ENCODE results near the gene TEKTIP1.
"Not testable (repeated sequence)": the region's sequence is repeated elsewhere in the genome, so short reads cannot be mapped to it uniquely, and the experiment has no call there.

Gene TEKTIP1

GRCh38 chr19:3506384-3507340, 32.3 kb upstream of the TEKTIP1 start:
- Histone ChIP-seq H3K4me2 (ENCODE audit: low read depth, low read length, poor library complexity, severe bottlenecking) (peak overlapping the region; percentile 100), H3K79me2 (ENCODE audit: insufficient read depth, low read length) (peaks cover 55% of the 10 kb centered on the region), H3F3A (ENCODE audit: low read depth) (no peaks in the 10 kb centered on the region), H3K36me3 (ENCODE audit: insufficient read depth, low read length) (no peaks in the 10 kb centered on the region), H3K27me3 (ENCODE audit: insufficient read depth, low read length, poor library complexity, severe bottlenecking) (no peaks in the 10 kb centered on the region), H3K9me2 (replicated peaks; ENCODE audit: low read depth, low read length) (no peaks in the 10 kb centered on the region), H2AFZ (ENCODE audit: low read length) (peak overlapping the region; percentile 68; the same call in 1 of the 2 replicates), H4K20me1 (ENCODE audit: insufficient read depth, low read length, poor library complexity, severe bottlenecking) (peaks cover 50% of the 10 kb centered on the region), H3K9ac (ENCODE audit: low read depth, low read length, poor library complexity, severe bottlenecking) (peak overlapping the region; percentile 94), H3K4me3 (ENCODE audit: low read length, poor library complexity, severe bottlenecking) (peak overlapping the region; percentile 99), H3K4me1 (ENCODE audit: insufficient read depth, low read length, poor library complexity, severe bottlenecking) (peaks cover 44% of the 10 kb centered on the region), H3K9me3 (ENCODE audit: insufficient read depth, low read depth, low read length) (no peaks in the 10 kb centered on the region)
- TF ChIP-seq CTCF (conservative IDR thresholded peaks at IDR 0.05; ENCODE audit: low read length), result no peak
- TF ChIP-seq EZH2phosphoT487 (IDR thresholded peaks at IDR 0.05; ENCODE audit: borderline replicate concordance), result no peak

GRCh38 chr19:3507371-3508120, 31.4 kb upstream of the TEKTIP1 start:
- Histone ChIP-seq H3K36me3 (ENCODE audit: insufficient read depth, low read length) (no peaks in the 10 kb centered on the region), H4K20me1 (ENCODE audit: insufficient read depth, low read length, poor library complexity, severe bottlenecking) (peaks cover 59% of the 10 kb centered on the region), H2AFZ (ENCODE audit: low read length) (no peak overlapping the region), H3K27me3 (ENCODE audit: insufficient read depth, low read length, poor library complexity, severe bottlenecking) (no peaks in the 10 kb centered on the region), H3K4me1 (ENCODE audit: insufficient read depth, low read length, poor library complexity, severe bottlenecking) (peaks cover 44% of the 10 kb centered on the region), H3K4me3 (ENCODE audit: low read length, poor library complexity, severe bottlenecking) (peak overlapping the region; percentile 99), H3K4me2 (ENCODE audit: low read depth, low read length, poor library complexity, severe bottlenecking) (peak overlapping the region; percentile 100), H3F3A (ENCODE audit: low read depth) (no peaks in the 10 kb centered on the region), H3K9me2 (replicated peaks; ENCODE audit: low read depth, low read length) (no peaks in the 10 kb centered on the region), H3K9me3 (ENCODE audit: insufficient read depth, low read depth, low read length) (no peaks in the 10 kb centered on the region), H3K79me2 (ENCODE audit: insufficient read depth, low read length) (peaks cover 64% of the 10 kb centered on the region), H3K9ac (ENCODE audit: low read depth, low read length, poor library complexity, severe bottlenecking) (peak overlapping the region; percentile 94)
- no peak for TF ChIP-seq EZH2phosphoT487 (IDR thresholded peaks at IDR 0.05; ENCODE audit: borderline replicate concordance)
- TF ChIP-seq CTCF (conservative IDR thresholded peaks at IDR 0.05; ENCODE audit: low read length), result no peak

GRCh38 chr19:3508121-3508661, 30.8 kb upstream of the TEKTIP1 start:
- H3K27me3 ChIP-seq (ENCODE audit: insufficient read depth, low read length, poor library complexity, severe bottlenecking); H2AFZ ChIP-seq (ENCODE audit: low read length); H3K9me2 ChIP-seq (replicated peaks; ENCODE audit: low read depth, low read length); H3K36me3 ChIP-seq (ENCODE audit: insufficient read depth, low read length); H3F3A ChIP-seq (ENCODE audit: low read depth); H3K9me3 ChIP-seq (ENCODE audit: insufficient read depth, low read depth, low read length): not testable (repeated sequence)
- Histone ChIP-seq H3K9ac (ENCODE audit: low read depth, low read length, poor library complexity, severe bottlenecking) (peak overlapping the region; percentile 41), H4K20me1 (ENCODE audit: insufficient read depth, low read length, poor library complexity, severe bottlenecking) (peaks cover 65% of the 10 kb centered on the region), H3K79me2 (ENCODE audit: insufficient read depth, low read length) (peaks cover 71% of the 10 kb centered on the region), H3K4me1 (ENCODE audit: insufficient read depth, low read length, poor library complexity, severe bottlenecking) (peaks cover 44% of the 10 kb centered on the region), H3K4me2 (ENCODE audit: low read depth, low read length, poor library complexity, severe bottlenecking) (peak overlapping the region; percentile 100), H3K4me3 (ENCODE audit: low read length, poor library complexity, severe bottlenecking) (peak overlapping the region; percentile 99)
